Measurements from ENCODE around the gene ANO1.

- no peak for TF ChIP-seq MXI1 (IDR thresholded peaks at IDR 0.05; ENCODE audit: low read depth, low read length)
- TF ChIP-seq CTCF (IDR thresholded peaks at IDR 0.05), result no peak
- TF ChIP-seq MAX (IDR thresholded peaks at IDR 0.05; ENCODE audit: low read depth), result no peak
- no peak for TF ChIP-seq POLR2AphosphoS5 (IDR thresholded peaks at IDR 0.05; ENCODE audit: low read depth, low read length)
- no peak for TF ChIP-seq NRF1 (IDR thresholded peaks at IDR 0.05; ENCODE audit: low read depth, low read length)
- no peak for TF ChIP-seq EP300 (IDR thresholded peaks at IDR 0.05; ENCODE audit: borderline replicate concordance in 1 of 2, low read depth in 1 of 2, low read length in 1 of 2)
- no peak for TF ChIP-seq TCF12 (IDR thresholded peaks at IDR 0.05)
- TF ChIP-seq FOXM1 (IDR thresholded peaks at IDR 0.05; ENCODE audit: low read depth), result no peak
Measured at GRCh38 chr11:70099578-70100279, 21.6 kb downstream of the ANO1 start.
